SHP77 treated with DMSO at 0.1 percent for 48 hours (cell line): Measurements from ENCODE around the gene DNAJC27.

Experiments used
- DNase-seq: peaks from one replicate; lab custom pipeline; 2025; lab: John Stamatoyannopoulos, UW

Gene DNAJC27

GRCh38 chr2:24906466-24906865 lies 65.3 kb downstream of the DNAJC27 start:
- no peak for DNase-seq

DNA sequence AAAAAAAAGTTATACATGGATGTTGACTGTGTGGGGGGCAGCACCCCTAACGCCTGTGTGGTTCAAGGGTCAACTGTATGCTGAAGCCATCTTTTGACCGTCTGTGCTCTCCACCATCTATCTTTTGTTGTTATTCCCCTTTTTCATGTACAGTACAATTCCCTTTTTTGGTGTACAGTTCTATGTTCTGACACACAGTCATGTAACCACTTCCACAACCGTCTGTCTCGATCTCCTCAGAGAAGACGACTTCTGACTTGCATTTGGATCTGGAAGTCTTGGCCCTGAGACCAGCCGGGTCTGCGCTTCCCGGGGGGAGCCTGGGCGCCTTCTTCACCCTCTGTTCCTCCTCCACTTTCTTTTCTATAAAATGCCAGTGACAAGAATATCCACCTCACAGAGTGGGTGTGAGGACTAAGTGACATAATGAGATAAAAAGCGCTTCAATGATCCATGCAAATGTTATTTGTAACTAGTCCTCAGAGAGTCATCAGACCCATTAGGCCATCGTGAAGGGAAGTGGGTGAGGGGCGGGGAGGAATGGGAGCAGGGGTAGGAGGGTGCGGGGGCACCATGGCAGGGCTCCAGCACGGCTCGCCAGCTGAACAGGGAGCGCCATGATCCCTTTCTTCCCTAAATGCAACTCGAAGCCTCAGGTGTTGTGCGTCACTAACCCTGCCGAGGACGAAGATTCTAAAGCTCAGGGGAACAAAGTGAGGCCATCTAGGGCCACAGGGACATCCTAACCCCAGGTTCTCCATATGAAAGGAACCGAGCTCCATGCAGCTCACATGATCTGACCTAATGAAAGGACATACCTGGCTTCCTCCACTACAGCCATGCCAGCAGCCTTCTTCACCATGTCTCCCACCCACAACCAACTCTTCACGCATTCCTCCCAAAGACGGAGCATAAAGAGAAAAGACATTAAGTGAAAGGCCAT lies 68.3 kb downstream of the DNAJC27 start:
- DNase-seq = no peak

DNA sequence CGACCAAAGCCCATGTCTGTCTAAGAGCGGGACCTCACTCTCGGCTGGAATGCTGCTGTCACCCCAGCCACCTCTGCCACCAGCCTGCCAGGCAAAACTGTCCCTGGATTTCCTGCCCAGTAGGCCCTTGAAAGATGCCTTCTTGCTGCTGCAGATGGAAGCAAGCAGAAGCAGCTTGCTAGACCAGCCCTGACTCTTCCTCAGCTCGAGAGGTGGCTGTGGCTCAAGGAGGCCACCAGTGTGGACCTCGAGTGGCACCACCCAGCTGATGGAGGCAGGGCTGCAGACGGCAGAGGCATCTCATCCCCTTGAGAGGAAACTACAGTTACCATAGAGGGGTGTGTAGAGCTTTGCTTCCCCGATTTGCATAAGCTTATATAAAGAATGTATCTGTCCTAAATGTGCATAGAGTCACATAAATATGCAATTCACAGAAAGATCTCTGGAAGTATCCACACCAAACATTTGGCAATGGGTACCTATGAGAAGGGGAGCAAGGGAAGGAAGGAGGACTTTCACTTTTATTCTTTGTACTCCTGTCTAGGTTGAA lies 72.3 kb downstream of the DNAJC27 start:
- DNase-seq = no peak

DNA sequence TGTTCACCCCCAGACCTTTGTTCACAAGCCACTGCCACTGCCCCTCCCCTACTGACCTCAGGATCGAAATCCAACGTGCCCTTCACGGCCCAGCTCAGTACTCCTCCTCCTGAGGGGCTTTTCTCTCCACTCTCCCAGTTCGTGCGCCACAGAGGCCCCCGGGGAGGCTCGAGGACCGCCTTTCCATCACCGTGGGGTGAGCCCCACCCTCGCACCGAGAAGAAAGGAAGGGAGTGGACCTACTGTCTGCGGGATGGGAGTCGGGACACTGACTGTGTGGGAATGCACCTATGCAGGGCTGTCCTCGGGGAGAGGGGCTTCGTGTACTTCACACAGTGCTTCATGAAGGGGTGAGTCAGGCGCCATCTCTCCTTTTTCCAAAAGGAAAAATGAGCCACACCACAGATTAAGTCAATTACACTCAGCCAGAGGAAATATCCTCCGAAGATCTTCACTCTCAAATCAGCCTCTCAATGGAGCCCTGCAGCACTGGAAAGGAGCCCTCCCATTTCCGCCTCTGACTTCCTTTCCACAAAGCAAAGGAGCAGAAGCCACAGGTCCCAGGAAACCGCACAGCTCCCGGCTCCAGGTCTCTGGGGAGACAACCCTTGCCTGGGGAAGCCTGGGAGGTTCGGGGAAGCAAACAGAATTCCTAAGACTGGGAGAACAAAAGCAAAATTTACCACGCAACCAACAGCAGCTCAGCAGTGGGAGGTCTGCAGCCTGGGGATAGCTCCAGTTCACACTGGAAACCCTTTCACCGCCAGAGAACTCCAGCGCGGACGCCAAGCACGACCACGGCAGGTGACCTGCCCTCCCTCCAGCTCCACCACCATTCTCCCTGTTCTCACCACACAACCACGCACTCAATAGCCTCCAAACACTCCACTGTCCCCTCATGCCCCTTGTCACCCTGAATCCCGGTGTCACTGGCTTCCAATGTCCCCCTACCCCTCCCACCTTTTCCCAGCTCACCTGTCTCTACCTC lies 73.3 kb downstream of the DNAJC27 start:
- DNase-seq = no peak

DNA sequence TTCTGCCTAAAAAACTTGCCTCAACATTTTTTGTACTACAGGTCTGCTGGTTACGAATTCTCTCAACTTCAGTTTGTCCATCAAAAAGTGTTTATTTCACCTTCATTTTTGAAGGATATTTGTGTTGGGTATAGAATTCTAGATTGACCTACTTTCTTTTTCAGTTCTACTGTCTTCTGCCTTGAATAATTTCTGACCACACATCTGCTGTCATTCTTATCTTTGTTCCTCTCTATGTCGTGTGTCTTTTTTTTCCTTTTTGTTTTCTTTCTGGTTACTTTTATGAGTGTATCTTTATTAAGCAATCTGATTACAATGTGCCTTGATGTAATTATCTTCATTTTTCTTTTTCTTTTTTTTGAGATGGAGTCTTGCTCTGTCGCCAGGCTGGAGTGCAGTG lies 77.0 kb downstream of the DNAJC27 start:
- no peak for DNase-seq

DNA sequence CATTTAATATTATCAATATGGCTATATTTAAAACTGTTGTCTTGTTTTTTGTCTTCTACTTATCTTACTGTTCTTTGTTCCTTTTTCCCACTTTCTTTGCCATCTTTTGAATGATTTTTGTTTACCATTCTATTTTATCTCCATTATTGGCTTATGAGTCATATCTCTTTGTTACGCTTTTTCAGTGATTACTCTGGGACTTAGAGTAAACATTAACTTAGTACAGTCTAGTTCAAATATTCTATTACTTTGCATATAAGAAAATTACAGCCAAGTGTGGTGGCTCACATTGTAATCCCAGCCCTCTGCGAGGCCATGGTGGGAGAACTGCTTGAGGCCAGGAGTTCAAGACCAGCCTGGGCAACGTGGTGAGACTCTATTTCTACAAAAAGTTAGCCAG lies 77.8 kb downstream of the DNAJC27 start:
- no peak for DNase-seq
